Ishikawa (cell line): ENCODE measurements around the gene MRPL11.

Experiments
- CEBPB ChIP-seq: IDR thresholded peaks from 2 replicates; pipeline ENCODE4 v1.6.1; 2012
- CREB1 ChIP-seq: IDR thresholded peaks from 2 replicates; pipeline ENCODE4 v1.6.1; 2012; ENCODE audit warnings: low read depth
- EGR1 ChIP-seq: IDR thresholded peaks from 2 replicates; pipeline ENCODE4 v1.6.1; 2012
- EP300 ChIP-seq: IDR thresholded peaks from 2 replicates; pipeline ENCODE4 v1.6.1; 2012; ENCODE audit warnings: borderline replicate concordance
- FOXM1 ChIP-seq: IDR thresholded peaks from 2 replicates; pipeline ENCODE4 v1.6.1; 2012; ENCODE audit warnings: low read depth, borderline replicate concordance
- NFIC ChIP-seq: IDR thresholded peaks from 2 replicates; pipeline ENCODE4 v1.6.1; 2012
- RAD21 ChIP-seq: IDR thresholded peaks from 2 replicates; pipeline ENCODE4 v1.6.1; 2012; ENCODE audit warnings: low read depth
- TAF1 ChIP-seq: IDR thresholded peaks from 2 replicates; pipeline ENCODE4 v1.6.1; 2012; ENCODE audit warnings: low read depth, mild to moderate bottlenecking
- TEAD4 ChIP-seq: IDR thresholded peaks from 2 replicates; pipeline ENCODE4 v1.6.1; 2012
- YY1 ChIP-seq: IDR thresholded peaks from 2 replicates; pipeline ENCODE4 v1.6.1; 2012; ENCODE audit warnings: low read depth
- ZBTB7A ChIP-seq: IDR thresholded peaks from 2 replicates; pipeline ENCODE4 v1.6.1; 2012; ENCODE audit warnings: low read depth
- TF ChIP-seq, protein P1 (sequence below): IDR thresholded peaks from 2 replicates; pipeline ENCODE4 v1.6.1; 2012
- TF ChIP-seq, protein P2 (sequence below): IDR thresholded peaks from 2 replicates; pipeline ENCODE4 v1.6.1; 2012; ENCODE audit warnings: low read depth, mild to moderate bottlenecking
- TF ChIP-seq, protein P3 (sequence below): IDR thresholded peaks from 2 replicates; pipeline ENCODE4 v1.6.1; 2012

DNA sequence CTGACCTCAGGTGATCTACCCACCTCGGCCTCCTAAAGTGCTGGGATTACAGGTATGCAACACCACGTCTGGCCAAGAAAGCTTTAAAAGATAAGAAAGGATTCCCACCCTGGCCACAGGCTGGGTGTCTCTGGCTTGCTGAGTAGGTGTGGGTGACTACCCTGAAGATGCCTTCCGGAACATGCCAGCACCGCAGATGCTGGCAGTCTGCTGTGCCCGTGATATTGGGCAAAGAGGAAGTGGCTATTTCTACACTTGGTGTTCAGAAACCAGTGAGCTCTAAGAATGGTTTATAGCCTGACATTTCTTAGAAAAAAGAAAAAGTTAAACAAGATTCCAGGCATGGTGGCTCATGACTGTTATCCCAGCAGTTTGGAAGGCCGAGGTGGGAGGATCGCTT is 6.1 kb downstream of the MRPL11 start:
- TF ChIP-seq, protein P1, sequence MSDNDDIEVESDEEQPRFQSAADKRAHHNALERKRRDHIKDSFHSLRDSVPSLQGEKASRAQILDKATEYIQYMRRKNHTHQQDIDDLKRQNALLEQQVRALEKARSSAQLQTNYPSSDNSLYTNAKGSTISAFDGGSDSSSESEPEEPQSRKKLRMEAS: no peak
- TF ChIP-seq CEBPB (no peak), CREB1 (no peak), NFIC (no peak), FOXM1 (no peak), TAF1 (no peak), YY1 (no peak), EP300 (no peak), EGR1 (no peak), RAD21 (no peak), ZBTB7A (no peak), TEAD4 (no peak)
- TF ChIP-seq, protein P2, sequence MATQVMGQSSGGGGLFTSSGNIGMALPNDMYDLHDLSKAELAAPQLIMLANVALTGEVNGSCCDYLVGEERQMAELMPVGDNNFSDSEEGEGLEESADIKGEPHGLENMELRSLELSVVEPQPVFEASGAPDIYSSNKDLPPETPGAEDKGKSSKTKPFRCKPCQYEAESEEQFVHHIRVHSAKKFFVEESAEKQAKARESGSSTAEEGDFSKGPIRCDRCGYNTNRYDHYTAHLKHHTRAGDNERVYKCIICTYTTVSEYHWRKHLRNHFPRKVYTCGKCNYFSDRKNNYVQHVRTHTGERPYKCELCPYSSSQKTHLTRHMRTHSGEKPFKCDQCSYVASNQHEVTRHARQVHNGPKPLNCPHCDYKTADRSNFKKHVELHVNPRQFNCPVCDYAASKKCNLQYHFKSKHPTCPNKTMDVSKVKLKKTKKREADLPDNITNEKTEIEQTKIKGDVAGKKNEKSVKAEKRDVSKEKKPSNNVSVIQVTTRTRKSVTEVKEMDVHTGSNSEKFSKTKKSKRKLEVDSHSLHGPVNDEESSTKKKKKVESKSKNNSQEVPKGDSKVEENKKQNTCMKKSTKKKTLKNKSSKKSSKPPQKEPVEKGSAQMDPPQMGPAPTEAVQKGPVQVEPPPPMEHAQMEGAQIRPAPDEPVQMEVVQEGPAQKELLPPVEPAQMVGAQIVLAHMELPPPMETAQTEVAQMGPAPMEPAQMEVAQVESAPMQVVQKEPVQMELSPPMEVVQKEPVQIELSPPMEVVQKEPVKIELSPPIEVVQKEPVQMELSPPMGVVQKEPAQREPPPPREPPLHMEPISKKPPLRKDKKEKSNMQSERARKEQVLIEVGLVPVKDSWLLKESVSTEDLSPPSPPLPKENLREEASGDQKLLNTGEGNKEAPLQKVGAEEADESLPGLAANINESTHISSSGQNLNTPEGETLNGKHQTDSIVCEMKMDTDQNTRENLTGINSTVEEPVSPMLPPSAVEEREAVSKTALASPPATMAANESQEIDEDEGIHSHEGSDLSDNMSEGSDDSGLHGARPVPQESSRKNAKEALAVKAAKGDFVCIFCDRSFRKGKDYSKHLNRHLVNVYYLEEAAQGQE: no peak
- TF ChIP-seq, protein P3, sequence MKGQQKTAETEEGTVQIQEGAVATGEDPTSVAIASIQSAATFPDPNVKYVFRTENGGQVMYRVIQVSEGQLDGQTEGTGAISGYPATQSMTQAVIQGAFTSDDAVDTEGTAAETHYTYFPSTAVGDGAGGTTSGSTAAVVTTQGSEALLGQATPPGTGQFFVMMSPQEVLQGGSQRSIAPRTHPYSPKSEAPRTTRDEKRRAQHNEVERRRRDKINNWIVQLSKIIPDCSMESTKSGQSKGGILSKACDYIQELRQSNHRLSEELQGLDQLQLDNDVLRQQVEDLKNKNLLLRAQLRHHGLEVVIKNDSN: no peak
